ENCODE data around the gene GDE1. TPM values are rescaled to one million over a fixed set of nuclear protein-coding genes. Genes with fewer than 3 reads are reported as not detected.

Gene GDE1
- total and polyA plus RNA-seq, 9 of the 15 experiments (the other 6 are each of a cell fraction or from before 2014, with no cell fraction given) = 18.8 to 40.5 (median 22.3) TPM

DNA sequence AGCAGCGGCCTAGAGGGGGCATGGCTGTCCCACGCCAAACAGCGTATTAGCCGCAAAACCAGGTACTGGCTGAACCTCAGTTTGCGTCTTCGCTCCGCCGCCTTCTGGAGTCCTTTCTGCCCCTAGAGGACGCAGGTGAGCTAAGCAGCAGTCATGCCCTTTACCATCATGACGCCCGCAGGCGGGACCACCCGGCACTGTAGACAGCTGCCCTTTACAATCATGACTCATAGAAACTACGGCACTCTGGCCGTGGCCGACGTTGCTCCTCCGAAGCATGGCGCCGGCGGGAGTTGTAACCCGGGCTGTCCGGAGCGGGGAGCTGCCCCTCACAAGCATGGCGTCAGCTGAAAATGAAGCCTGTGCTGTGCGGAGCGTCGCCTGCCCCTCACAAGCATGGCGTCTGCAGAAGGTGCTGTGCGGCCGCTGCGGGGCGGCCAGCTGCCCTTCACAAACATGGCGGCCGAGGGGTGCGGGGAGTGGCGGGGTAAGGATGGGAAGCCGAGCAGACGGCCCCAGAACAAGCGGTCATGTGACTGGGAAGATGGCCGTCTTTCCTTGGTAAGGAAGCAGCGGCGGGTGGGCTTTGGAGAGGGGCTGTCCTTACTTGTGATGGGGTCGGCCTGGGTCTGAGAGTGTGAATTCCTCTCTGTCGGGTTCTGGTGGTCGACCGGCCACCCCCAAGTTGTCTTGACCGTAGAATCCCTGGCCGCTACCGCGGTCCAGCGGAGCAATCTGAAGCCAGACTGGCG, 33.5 kb upstream of the GDE1 start, which contains the start of gene VPS35L (continued):
- TF ChIP-seq, protein P1, sequence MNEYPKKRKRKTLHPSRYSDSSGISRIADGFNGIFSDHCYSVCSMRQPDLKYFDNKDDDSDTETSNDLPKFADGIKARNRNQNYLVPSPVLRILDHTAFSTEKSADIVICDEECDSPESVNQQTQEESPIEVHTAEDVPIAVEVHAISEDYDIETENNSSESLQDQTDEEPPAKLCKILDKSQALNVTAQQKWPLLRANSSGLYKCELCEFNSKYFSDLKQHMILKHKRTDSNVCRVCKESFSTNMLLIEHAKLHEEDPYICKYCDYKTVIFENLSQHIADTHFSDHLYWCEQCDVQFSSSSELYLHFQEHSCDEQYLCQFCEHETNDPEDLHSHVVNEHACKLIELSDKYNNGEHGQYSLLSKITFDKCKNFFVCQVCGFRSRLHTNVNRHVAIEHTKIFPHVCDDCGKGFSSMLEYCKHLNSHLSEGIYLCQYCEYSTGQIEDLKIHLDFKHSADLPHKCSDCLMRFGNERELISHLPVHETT (CRISPR knock-in tag; conservative IDR thresholded peaks at IDR 0.05 in 1 of 2, IDR thresholded peaks at IDR 0.05 in 1 of 2) = peak in 1 of 2 experiments; percentile 84; a peak in 2 of 4 replicates
- TF ChIP-seq ERF (CRISPR knock-in tag; IDR thresholded peaks at IDR 0.05) (no peak), ZNF57 (CRISPR knock-in tag; IDR thresholded peaks at IDR 0.05) (no peak), MAZ (CRISPR knock-in tag; conservative IDR thresholded peaks at IDR 0.05 in 1 of 2, IDR thresholded peaks at IDR 0.05 in 1 of 2) (peak; percentile 54 to 63), PYGO2 (tag; IDR thresholded peaks at IDR 0.05) (no peak), NFRKB (IDR thresholded peaks at IDR 0.05; ENCODE audit: low read depth) (peak; percentile 80), RBBP5 (IDR thresholded peaks at IDR 0.05; ENCODE audit: borderline replicate concordance, insufficient read depth, low read length, poor library complexity, severe bottlenecking) (peak; percentile 60), NR4A1 (CRISPR knock-in tag; IDR thresholded peaks at IDR 0.05) (no peak), NR4A1 (tag; IDR thresholded peaks at IDR 0.05) (peak; percentile 48; the same call in 1 of the 2 replicates), L3MBTL2 (IDR thresholded peaks at IDR 0.05) (peak; percentile 61), TARDBP (IDR thresholded peaks at IDR 0.05) (no peak), NR2C2 (CRISPR knock-in tag; IDR thresholded peaks at IDR 0.05) (no peak), NR2C2 (tag; IDR thresholded peaks at IDR 0.05) (peak; percentile 94), JUN (IDR thresholded peaks at IDR 0.05; ENCODE audit: borderline replicate concordance, low read depth, low read length) (peak; percentile 75; the same call in 1 of the 2 replicates), JUN (CRISPR knock-in tag; IDR thresholded peaks at IDR 0.05; ENCODE audit: borderline replicate concordance) (no peak), HMGN3 (IDR thresholded peaks at IDR 0.05; ENCODE audit: borderline replicate concordance, extremely low read depth, insufficient read length, low read depth, low read length) (peak; percentile 59), MBD2 (IDR thresholded peaks at IDR 0.05; ENCODE audit: borderline replicate concordance, low read depth) (peak; percentile 97), TAF7 (tag; IDR thresholded peaks at IDR 0.05) (peak; percentile 59)
- TF ChIP-seq, protein P2, sequence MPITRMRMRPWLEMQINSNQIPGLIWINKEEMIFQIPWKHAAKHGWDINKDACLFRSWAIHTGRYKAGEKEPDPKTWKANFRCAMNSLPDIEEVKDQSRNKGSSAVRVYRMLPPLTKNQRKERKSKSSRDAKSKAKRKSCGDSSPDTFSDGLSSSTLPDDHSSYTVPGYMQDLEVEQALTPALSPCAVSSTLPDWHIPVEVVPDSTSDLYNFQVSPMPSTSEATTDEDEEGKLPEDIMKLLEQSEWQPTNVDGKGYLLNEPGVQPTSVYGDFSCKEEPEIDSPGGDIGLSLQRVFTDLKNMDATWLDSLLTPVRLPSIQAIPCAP (CRISPR knock-in tag; IDR thresholded peaks at IDR 0.05; ENCODE audit: borderline replicate concordance) = no peak
- TF ChIP-seq, protein P3, sequence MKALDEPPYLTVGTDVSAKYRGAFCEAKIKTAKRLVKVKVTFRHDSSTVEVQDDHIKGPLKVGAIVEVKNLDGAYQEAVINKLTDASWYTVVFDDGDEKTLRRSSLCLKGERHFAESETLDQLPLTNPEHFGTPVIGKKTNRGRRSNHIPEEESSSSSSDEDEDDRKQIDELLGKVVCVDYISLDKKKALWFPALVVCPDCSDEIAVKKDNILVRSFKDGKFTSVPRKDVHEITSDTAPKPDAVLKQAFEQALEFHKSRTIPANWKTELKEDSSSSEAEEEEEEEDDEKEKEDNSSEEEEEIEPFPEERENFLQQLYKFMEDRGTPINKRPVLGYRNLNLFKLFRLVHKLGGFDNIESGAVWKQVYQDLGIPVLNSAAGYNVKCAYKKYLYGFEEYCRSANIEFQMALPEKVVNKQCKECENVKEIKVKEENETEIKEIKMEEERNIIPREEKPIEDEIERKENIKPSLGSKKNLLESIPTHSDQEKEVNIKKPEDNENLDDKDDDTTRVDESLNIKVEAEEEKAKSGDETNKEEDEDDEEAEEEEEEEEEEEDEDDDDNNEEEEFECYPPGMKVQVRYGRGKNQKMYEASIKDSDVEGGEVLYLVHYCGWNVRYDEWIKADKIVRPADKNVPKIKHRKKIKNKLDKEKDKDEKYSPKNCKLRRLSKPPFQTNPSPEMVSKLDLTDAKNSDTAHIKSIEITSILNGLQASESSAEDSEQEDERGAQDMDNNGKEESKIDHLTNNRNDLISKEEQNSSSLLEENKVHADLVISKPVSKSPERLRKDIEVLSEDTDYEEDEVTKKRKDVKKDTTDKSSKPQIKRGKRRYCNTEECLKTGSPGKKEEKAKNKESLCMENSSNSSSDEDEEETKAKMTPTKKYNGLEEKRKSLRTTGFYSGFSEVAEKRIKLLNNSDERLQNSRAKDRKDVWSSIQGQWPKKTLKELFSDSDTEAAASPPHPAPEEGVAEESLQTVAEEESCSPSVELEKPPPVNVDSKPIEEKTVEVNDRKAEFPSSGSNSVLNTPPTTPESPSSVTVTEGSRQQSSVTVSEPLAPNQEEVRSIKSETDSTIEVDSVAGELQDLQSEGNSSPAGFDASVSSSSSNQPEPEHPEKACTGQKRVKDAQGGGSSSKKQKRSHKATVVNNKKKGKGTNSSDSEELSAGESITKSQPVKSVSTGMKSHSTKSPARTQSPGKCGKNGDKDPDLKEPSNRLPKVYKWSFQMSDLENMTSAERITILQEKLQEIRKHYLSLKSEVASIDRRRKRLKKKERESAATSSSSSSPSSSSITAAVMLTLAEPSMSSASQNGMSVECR (CRISPR knock-in tag; IDR thresholded peaks at IDR 0.05) = 0 out of 2 replicates have a peak, but pooled peaks have one; percentile 43
